Activated CD4-positive, alpha-beta T cell treated with anti-CD3 and anti-CD28 coated beads, Interleukin-10, Interleukin-2, amounts not matched to agents 100 ng/mL and 50 ng/mL, durations not matched to agents 16 hours and 8 hours (primary cell): ENCODE data around the gene PRKCE.
"Not testable (repeated sequence)": the region's sequence is repeated elsewhere in the genome, so short reads cannot be mapped to it uniquely, and the experiment has no call there.

ENCODE experiments used
- DNase-seq: peaks from one replicate; pipeline ENCODE4 v3.0.0-alpha.2; 2020

PRKCE gene

DNA sequence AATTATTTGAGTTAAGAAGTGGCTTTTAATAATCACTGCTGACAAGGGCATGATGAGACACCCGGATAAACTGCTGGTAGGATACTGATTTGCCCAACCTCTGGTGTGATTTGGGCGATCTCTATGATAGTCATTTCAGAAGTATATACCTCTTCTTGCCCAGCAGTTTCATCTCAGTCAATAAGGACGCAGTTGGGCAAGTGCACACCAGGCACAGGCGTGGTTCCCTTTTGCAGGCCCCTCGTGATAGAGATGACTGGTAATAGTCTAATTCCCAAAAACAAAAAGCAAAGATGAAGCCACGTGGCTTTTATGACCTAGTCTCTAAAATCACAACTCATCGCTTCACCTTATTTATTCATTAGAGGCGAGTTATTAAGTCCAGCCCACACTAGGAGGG, 246.4 kb downstream of the PRKCE start:
- peak; percentile 75 for DNase-seq

DNA sequence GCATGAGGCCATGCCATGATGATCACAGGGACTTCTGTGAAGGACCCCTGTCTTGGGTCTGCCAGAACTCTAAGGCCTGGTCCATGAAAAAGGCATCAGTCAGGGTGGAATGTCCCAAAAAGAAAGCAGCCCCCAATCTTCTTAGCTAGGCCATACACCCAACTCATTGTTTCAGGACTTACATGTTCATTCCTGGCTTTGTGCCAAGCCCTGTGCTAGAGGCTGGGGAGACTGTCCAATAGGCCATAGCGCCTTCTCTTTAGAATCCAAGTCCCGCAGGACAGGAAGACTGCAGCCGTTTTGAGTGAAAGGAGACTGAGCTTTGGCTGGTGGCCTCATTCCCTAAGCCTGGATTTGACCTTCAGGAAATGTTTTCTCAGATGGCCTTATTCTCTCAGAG, 247.3 kb downstream of the PRKCE start:
- DNase-seq, result no peak

DNA sequence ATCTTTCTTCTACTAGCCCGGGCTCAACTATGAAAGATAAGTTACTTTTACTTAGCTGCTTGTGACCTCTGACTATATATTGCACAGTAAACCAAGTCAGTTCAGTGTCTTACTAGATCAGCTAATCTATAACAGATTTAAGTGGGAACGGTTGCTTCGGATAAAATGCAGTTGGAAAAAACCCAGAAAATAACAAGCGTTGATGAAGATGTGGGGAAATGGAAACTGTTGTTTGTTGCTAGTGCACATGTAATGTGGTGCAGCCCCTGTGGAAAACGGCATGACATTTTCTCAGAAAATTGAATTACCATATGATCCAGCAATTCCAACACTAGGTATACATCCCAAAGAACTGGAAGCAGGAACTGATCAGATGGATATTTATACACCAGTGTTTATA, 248.5 kb downstream of the PRKCE start:
- no peak for DNase-seq

DNA sequence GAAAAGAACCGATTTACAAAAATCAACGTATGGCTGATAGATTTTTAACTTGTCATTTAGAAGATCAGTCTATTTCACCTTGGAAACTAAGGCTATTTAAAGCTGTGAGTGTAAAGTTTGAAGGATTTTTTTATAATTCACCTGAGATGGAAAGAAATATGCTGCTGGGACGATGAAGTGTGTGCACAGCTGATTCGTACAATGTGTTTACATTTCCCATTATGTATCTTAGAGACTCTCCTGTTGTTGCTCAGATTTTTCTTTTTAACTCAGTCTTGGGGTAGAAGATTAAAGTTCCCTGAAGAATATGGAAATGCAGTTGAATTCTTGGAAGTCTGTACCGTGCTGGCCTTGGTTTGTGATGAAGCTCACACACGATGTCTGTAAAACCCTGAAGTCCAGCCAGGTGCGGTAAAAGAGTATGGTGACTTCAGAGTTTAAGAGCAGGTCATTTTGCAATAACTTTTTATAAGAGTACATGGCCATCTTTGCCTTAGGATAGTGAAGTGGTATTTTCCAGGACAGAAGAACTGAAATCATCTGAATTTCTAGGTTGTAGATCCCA, 250.1 kb downstream of the PRKCE start:
- DNase-seq, result no peak

DNA sequence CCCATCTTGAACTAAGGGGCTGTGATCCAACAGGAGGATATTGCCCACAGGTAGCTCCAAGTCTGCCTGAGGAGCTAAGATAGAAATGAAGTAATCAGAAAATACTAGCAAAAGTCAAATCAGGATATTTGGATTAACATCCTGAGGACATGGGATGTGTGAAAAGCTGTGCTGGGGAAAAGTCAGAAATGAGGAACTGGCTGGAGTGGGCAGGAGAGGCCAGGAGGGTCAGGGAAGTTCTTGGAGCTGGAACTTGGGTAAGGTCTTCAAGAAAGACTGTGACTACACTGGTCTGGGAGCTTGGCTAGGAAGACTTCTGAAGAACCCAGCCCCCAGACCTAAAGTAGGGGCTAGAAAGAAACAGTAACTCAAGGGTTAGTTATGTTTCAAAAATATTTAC, 250.9 kb downstream of the PRKCE start:
- no peak for DNase-seq

DNA sequence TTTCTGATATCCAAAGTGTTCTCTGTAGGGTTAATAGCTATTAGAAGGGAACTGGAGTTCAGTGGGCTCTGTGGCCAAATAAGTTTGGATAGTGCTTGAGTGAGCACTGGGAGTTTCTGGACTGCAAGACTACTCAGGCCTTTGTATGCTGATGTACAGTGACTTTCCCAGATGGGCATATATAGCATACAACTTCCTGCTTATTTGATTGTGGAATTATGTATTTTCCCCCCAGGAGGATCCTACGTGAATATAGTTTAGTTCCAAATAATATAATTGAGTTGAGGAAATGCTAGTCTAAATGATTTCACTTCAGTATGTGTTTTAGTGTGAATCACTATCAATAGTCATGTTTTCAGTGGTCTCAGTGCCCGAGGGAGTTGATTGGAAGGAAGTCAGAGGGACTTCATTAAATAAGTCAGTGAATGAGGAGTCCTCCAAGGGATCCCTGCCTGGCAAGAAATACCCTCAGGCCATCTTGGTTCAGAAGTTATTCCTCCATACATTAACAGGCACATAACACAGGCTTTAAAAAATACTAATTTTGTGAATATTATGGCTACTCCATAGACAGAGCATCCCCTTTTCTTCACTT, 251.4 kb downstream of the PRKCE start:
- no peak for DNase-seq

DNA sequence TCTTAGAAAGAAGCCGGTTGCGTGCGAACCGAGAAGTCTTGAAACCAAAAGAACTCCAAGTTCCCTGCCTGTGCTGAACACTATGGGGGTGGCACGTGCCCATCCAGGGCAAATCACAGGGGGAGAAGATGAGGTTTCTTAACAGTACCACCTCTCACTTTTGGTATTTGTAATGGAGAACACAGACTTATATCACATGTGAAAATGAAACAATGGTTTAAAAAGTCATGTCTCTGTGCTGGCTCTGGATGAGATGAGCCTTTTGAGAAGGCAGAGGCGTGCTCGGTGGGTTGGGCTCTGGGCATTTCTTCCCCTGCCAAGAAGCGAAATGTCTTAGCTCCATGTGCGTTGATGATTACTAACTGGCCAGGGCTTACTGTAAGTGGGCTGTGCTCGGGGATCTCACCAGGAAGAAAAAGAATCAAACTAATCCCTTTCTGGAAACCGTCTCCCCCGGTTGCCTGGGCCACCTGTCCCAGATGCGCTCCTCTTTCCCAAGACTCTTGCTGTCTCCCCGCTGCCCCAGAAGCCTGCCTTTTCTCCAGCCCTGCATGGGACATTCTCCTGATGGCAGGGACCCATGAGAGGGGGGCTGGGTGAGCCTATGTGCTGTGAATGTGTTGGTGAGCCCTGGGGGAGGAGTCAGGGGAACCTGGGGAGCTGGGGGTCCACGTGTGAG, 252.9 kb downstream of the PRKCE start:
- peak; percentile 80 for DNase-seq

DNA sequence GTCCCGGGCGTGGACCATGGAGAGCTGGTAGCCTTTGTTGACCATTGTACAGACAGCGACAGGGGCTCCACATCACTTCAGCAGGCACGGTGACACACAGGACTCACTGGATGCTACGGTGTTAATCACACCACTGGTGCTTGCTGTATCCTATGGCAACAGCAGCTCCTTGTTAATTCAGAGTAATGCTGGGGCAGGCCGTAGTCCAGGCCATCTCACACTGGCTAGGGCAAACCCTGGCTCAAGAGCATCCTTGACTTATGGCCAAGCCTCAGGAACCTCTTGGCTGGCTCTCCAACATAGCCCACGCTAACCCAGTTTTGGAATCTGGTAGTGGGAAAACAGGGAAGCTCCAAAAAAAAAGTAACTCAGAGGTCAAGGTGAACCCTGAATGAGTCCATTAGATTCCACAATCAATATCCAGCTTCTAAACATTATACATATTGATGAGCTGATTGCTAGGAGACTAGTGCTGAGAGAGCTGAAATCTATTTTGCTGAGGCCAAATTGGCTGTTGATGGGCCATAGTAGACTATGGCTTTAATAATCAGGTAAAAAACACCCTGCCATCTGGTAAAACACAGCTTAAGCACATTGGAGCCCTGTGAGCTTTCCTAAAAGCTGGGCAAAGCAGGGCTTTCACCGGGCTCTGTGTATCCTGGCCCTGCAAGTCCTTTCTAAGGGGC, 253.6 kb downstream of the PRKCE start:
- no peak for DNase-seq

DNA sequence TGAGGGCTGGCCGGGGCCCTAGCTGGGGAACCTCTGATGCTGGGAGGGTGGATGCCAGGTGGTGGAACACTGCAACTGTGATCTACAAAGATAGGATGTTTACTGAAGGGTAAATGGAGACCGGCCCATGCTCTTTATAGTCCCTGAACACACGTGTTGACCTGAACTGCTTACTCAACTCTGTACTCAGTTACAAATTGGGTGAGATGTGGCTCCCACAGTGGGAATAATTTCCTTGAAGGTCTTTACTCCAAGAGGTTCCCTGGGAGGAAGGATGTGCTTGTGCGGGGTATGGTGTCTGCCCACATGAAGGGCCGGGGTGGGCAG, 254.1 kb downstream of the PRKCE start:
- DNase-seq, result no peak

DNA sequence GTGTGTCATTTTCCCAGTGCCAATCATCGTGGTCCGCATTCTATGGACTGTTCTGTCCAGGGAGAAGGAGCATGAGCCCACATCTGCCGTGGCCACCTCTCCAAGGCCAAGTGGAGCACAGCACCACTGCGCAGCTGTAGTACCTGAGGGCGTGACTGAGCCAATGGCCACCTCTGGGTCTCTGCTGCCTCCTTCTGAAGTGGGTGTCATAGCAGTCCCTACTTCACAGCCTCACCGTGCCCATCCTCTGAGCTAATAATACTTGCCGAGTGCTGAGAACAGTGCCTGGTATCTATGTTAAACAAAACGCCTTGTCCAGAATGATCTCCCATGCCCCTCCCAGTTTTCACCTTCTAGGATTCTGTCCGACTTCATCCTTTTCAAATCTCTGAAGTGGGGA, 256.1 kb downstream of the PRKCE start:
- no peak for DNase-seq

DNA sequence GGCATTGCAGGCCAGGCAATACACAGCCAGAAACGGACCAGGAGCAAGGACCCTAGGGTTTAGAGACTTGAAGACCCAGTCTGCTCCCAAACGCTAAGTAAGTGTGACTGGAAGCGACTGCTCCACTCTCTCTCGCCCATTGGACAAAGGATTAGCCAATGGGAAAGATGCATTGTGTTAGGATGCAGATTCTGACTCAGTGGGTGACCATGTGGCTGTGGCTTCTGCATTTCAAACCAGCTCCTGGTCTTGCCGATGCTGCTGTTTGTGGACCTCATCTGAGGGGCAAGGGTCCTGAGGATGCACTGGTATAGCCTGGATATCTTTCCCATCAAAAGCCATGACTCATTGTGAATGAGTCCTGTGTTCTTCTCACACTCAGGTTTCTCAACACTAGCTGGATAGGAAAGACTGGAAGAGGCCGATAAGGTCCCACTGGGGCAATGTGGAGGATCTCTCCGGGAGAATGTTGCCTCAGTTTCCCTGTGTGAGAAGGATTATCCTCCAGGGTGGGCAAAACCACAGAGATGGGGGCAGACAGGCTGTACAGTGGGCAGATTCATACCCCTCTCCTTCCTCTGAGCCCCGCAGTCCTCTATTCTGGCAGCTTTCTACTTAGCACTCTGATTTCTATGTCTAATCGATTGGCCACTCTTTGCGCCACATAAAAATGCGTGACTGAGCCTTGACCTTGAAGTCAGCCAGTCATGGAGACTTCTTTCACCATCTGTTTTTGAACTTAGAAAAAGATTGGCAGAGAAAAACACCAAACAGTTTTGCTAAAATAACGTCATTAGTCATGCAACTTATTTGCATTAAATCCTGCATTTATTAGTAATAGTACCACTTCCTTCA, 257.1 kb downstream of the PRKCE start:
- DNase-seq, result no peak

DNA sequence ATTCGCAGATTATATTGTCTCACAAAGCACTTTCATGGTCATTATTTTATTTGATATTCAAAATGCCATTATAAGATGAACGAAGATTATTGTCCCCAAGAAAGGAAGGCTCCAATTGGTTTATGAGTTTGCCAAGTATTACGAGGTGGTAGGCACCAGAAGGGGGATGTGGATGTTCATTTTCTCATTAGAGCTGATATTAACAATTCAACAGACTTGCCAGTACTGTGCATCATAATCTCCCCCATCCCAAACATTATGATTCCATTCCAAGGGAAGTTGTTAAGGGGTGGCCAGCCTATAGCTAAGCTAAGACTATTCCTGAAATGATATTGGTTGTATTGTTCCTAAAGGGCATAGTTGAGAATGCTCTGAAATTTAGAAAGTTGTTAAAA, 257.7 kb downstream of the PRKCE start:
- no peak for DNase-seq

DNA sequence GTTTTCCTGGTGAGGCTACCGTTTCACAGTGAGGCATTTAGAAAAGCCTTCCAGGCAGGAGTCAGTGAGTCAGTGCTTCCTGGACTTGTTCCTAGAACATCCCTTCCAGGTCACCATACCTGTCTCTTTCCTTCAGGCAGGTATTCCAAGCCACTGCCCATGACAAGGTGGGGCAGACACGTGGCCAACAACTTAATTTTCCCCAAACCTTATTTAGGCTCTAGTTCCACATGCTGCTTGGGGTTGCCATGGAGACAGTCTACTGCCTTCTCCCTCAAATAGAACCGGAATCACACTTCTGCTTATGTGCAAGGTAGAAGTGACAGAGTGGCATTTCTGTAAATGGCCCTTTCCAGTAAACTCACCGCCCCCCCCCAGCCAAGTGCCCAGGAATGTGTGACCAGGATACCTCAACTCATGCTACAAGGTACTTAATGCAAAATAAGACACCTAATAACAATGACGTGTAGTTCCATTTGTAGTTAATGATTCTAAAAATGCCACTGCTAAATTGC, 258.3 kb downstream of the PRKCE start:
- DNase-seq, result no peak

DNA sequence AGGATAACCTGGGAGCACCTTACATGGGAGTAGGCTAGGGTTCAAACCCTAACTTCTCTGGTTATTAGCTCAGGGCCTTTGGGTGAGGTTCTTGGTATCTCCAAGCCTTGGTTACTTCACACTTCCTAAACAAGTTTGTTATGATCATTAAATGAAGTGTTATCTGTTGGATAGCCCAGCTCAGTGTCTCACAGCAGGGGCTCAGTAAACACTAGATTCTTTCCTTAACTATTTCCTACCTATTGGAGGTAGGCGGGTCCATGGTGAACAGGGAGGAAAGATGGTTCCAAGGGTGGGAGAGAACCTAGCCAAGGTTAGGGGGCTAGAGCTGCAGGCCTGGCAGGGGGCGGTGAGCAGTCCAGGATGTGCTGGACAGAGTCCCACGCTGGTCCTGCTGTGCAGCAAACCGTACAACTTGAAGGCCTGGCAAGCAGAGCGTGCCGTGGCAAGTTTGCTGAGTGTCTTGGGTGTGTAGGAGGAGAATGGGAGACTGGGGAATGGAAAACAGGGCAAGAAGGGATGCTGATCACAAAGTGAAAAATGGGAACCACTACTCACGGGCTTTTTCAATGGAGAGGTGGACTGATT, 259.1 kb downstream of the PRKCE start:
- no peak for DNase-seq

DNA sequence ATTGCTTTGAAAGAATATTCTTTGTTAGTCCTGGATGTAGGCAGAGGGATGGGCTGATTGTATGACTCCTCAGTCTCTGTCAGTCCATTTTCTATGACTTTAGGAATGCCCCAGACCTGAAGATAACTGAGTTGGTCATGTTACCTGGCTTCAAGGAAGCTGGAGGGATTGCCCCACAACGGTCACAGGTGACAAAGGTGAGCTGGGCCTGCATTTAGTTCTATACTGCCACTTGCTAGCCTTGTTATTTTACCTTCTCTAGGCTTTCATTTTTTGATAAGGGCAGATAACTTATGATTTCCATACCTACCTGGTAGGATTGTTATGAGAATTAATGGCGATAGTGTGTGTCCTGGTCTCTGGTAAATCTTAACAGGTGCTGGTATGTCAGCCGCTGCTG, 260.1 kb downstream of the PRKCE start:
- DNase-seq, result no peak

DNA sequence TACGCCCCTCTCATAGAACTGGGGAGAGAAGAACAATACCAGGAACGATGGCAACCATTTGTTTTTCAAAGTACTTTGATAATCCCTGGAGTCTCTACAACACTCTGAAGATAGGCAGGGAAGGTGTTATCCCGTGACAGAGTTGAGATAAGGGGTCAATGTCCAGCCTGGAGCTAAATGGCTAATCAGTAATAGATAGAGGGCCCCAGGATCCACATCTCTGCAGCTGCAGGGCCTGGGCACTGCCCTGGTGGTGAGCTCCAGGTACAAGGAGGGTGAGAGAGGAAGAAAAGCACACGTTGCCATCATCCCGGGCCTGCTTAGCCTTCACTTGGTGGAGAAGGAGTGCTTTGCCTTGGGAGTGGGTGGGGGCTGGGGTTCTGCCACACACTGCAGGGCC, 260.6 kb downstream of the PRKCE start:
- DNase-seq, result no peak

DNA sequence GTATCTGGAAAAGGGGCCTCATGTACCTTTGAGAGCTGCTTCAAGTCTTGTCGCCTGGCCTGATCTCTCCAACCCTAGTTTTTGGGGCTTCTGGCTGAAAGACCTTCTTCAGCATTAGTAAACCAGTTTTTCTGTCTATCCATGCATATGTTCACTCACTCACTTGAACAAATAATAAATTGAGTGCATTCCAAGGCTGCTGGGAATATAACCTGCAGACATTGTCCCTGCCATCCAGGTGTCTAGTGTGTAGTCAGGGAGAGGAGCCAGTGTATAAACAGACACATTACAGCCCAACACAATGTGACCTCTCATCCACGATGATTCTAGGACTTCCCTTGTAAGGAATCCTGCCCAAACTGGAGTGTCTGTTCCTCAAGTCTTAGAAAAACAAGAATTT, 262.1 kb downstream of the PRKCE start:
- no peak for DNase-seq

DNA sequence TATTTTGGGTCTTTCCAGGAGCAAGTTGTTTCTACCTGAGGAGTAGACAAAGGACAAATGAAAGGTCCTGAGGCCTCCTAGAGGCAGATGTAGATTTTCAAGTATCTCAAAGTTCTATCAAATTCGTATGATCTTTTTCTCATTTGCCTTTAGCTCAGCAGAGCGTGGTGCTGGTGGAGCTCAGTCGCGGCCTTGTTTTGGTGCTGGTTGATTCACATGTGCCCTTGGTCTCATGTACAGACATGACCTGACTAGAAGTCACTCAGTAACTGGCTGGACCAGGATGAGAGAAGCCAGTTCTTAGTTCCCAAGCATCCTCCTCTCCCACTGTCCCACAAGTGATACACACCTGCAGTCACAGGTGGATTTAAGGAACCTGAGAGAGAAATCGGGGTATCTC, 264.0 kb downstream of the PRKCE start:
- no peak for DNase-seq

DNA sequence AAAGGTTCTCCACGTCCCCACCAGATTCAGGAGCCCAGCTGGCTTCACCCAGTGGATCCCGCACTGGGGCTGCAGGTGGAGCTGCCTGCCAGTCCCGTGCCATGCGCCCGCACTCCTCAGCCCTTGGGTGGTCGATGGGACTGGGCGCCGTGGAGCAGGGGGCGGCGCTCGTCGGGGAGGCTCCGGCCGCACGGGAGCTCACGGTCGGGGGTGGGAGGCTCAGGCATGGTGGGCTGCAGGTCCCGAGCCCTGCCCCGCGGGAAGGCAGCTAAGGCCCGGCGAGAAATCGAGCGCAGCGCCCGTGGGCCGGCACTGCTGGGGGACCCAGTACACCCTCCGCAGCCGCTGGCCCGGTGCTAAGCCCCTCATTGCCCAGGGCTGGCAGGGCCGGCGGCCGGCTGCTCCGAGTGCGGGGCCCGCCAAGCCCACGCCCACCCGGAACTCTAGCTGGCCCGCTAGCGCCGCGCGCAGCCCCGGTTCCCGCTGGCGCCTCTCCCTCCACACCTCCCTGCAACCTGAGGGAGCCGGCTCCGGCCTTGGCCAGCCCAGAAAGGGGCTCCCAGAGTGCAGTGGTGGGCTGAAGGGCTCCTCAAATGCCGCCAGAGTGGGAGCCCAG, 266.2 kb downstream of the PRKCE start:
- DNase-seq, result not testable (repeated sequence)

DNA sequence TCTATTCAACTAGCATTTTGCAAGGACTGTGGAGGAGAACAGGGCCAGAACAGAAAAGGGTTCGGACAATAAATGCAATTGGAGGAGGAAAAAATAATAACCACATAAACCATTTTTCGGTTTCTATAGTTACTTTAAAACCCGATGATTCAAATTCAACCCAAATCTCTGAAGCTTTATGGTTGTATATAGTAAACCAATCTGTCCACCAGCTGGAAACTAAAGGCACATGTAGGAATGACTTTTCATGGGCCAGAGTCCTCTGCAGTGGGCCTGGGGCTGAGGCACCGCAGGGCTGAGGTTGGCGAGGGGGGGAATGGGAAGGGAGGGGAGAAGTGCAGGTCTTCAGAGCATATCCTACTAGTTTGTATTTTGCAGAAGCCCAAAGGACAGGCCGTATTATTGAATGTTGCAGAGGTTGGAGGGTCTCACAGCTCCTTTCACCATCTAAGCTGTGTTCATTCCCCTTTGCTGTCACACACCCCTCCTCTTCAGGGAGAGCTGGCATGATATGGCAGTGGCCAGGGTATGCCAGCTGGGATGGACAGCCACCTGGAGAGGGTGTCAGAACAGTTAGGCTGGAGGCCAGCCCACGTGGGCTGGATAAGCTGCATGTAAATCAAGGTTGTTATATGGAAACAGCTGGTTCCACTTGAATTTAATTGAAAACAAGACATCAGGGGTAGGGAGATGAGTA, 267.1 kb downstream of the PRKCE start:
- no peak for DNase-seq

DNA sequence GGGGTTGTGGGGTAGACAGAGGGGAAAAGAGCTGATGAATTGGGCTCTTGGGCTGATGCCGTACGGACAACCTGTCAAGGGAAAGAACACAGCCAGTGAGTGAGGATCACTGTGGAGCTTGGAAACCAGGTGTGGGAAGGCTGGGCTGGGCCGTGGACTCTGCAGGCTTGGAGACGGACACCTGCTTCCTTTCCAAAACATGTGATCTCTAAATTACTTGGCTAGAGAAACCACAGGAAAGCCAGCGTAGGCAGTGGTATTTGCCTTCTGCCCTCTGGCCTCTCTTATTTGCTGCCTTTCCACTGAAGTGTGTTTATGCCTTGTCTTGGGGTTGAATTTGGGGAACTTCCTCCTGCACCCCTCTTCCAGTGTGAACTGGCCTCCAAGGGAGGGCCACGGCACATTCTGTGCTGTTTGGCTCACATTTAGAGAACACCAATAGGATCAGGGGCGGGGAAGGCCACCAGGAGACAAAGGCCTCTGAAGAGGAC, 267.7 kb downstream of the PRKCE start:
- DNase-seq, result no peak

DNA sequence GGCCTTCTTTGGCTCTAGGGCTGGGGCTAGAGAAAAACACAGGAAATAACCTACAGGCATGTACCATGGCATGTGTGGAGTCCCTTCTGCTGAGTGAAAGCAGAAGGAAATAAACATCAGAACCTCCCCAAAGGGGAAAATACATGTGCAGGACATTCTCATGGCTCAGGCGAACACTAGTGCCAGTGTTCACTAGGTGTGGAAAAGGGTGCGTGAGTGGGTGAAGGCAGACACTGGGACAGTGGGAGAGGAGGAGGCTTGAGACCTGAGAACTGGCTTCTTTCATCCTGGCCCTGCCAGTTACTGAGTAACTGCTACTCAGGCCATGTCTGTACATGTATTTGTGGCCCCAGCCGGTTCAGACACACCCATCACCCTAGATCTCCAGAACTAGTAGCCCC, 268.2 kb downstream of the PRKCE start:
- DNase-seq, result no peak
